OCI-LY3 (cell line): ENCODE data around the gene PAN2.
"Not testable (repeated sequence)": the region's sequence is repeated elsewhere in the genome, so short reads cannot be mapped to it uniquely, and the experiment has no call there.

Experiments
- H2AFZ ChIP-seq: fragments of 200-600, 300-600 bp; shearing (Covaris generic); 2 replicates; pipeline ENCODE4 v1.6.0; 2014; ENCODE audit warnings: antibody characterized with exemption, low read depth, low read length
- H3K27ac ChIP-seq: fragments of 200-600, 300-600 bp; sonication (generic); 2 replicates; pipeline ENCODE4 v1.5.1; 2014; ENCODE audit warnings: mild to moderate bottlenecking, low read length, moderate library complexity, mixed read lengths
- H3K27me3 ChIP-seq: fragments of 200-600, 300-600 bp; sonication (generic); 2 replicates; pipeline ENCODE4 v1.6.1; 2014; ENCODE audit warnings: low read depth, low read length, mixed read lengths
- H3K36me3 ChIP-seq: fragments of 200-600, 300-600 bp; sonication (generic); replicated peaks from 2 replicates; pipeline ENCODE3; 2014; ENCODE audit warnings: low read depth, low read length, mixed read lengths
- H3K4me1 ChIP-seq: fragments of 300-600, 200-600 bp; sonication (generic); 2 replicates; pipeline ENCODE4 v1.6.1; 2014; ENCODE audit warnings: low read length, mixed read lengths
- H3K4me2 ChIP-seq: fragments of 200-600, 300-600 bp; sonication (generic); 2 replicates; pipeline ENCODE4 v1.6.1; 2014; ENCODE audit warnings: low read length, mixed read lengths
- H3K4me3 ChIP-seq: fragments of 300-600, 200-600 bp; sonication (generic); 2 replicates; pipeline ENCODE4 v1.5.1; 2014; ENCODE audit warnings: antibody characterized with exemption, mild to moderate bottlenecking, low read length, moderate library complexity
- H3K79me2 ChIP-seq: fragments of 300-600, 200-600 bp; shearing (Covaris generic); 2 replicates; pipeline ENCODE4 v1.6.1; 2014; ENCODE audit warnings: mild to moderate bottlenecking, low read length, mixed read lengths
- H3K9ac ChIP-seq: fragments of 300-600, 200-600 bp; shearing (Covaris generic); 2 replicates; pipeline ENCODE4 v1.6.0; 2014; ENCODE audit warnings: mild to moderate bottlenecking, low read length, moderate library complexity
- H3K9me3 ChIP-seq: fragments of 200-600, 300-600 bp; shearing (Covaris generic); 2 replicates; pipeline ENCODE4 v1.6.1; 2014; ENCODE audit warnings: low read length, mixed read lengths; ENCODE audit not compliant: insufficient read depth
- H4K20me1 ChIP-seq: fragments of 200-600, 300-600 bp; sonication (generic); 2 replicates; pipeline ENCODE4 v1.6.1; 2016; ENCODE audit warnings: low read length, mixed read lengths; ENCODE audit not compliant: insufficient read depth
- EZH2phosphoT487 ChIP-seq: fragments of 200-600 bp; shearing (Covaris generic); IDR thresholded peaks from 2 replicates; pipeline ENCODE4 v1.6.1; 2018; ENCODE audit warnings: antibody characterized with exemption, mixed run types, low read depth
- TF ChIP-seq, protein P1 (sequence below): fragments of 200-600, 300-600 bp; sonication (generic); IDR thresholded peaks from 2 replicates; pipeline ENCODE4 v1.5.1; 2014; ENCODE audit warnings: antibody characterized with exemption, low read length, low read depth

The PAN2 gene

GRCh38 chr12:56288705-56289387 is 45.0 kb downstream of the PAN2 start:
- Histone ChIP-seq H3K27me3 (no peaks in the 10 kb centered on the region), H3K36me3 (peaks cover 24% of the 10 kb centered on the region), H3K4me2 (no peak overlapping the region), H3K4me3 (no peak overlapping the region), H3K4me1 (no peaks in the 10 kb centered on the region), H4K20me1 (no peaks in the 10 kb centered on the region), H3K79me2 (peaks cover 53% of the 10 kb centered on the region), H3K27ac (no peak overlapping the region), H3K9ac (no peak overlapping the region), H2AFZ (no peak overlapping the region), H3K9me3 (no peaks in the 10 kb centered on the region)
- TF ChIP-seq, protein P1, sequence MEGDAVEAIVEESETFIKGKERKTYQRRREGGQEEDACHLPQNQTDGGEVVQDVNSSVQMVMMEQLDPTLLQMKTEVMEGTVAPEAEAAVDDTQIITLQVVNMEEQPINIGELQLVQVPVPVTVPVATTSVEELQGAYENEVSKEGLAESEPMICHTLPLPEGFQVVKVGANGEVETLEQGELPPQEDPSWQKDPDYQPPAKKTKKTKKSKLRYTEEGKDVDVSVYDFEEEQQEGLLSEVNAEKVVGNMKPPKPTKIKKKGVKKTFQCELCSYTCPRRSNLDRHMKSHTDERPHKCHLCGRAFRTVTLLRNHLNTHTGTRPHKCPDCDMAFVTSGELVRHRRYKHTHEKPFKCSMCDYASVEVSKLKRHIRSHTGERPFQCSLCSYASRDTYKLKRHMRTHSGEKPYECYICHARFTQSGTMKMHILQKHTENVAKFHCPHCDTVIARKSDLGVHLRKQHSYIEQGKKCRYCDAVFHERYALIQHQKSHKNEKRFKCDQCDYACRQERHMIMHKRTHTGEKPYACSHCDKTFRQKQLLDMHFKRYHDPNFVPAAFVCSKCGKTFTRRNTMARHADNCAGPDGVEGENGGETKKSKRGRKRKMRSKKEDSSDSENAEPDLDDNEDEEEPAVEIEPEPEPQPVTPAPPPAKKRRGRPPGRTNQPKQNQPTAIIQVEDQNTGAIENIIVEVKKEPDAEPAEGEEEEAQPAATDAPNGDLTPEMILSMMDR, result no peak
- TF ChIP-seq EZH2phosphoT487, result no peak

- no peak overlapping the region for H3K27ac ChIP-seq
- peaks cover 32% of the 10 kb centered on the region for H3K36me3 ChIP-seq
- no peaks in the 10 kb centered on the region for H4K20me1 ChIP-seq
- H2AFZ ChIP-seq, result no peak overlapping the region
- no peaks in the 10 kb centered on the region for H3K27me3 ChIP-seq
- no peak for TF ChIP-seq EZH2phosphoT487
- TF ChIP-seq, protein P1, result no peak
- no peak overlapping the region for H3K4me3 ChIP-seq
- no peak overlapping the region for H3K9ac ChIP-seq
- H3K9me3 ChIP-seq, result no peaks in the 10 kb centered on the region
- H3K4me1 ChIP-seq, result no peaks in the 10 kb centered on the region
- H3K4me2 ChIP-seq, result no peak overlapping the region
- H3K79me2 ChIP-seq, result peaks cover 32% of the 10 kb centered on the region
Measured at GRCh38 chr12:56286044-56286830, 47.6 kb downstream of the PAN2 start.

GRCh38 chr12:56284263-56284662 is 49.5 kb downstream of the PAN2 start:
- H3K4me1 ChIP-seq, H3K9ac ChIP-seq, H3K9me3 ChIP-seq, H3K4me3 ChIP-seq, H3K4me2 ChIP-seq, H3K27ac ChIP-seq, H4K20me1 ChIP-seq, H2AFZ ChIP-seq, H3K27me3 ChIP-seq: not testable (repeated sequence)
- H3K36me3 ChIP-seq, result peaks cover 32% of the 10 kb centered on the region
- H3K79me2 ChIP-seq, result peaks cover 14% of the 10 kb centered on the region

- Histone ChIP-seq H3K4me2 (no peak overlapping the region), H3K4me3 (no peak overlapping the region), H3K4me1 (no peaks in the 10 kb centered on the region), H3K79me2 (peaks cover under 1% of the 10 kb centered on the region; the same call in 1 of the 2 replicates), H3K27me3 (no peaks in the 10 kb centered on the region), H3K27ac (no peak overlapping the region), H3K9ac (no peak overlapping the region), H4K20me1 (no peaks in the 10 kb centered on the region), H3K9me3 (no peaks in the 10 kb centered on the region), H3K36me3 (peaks cover 35% of the 10 kb centered on the region), H2AFZ (no peak overlapping the region)
- TF ChIP-seq EZH2phosphoT487, result no peak
- TF ChIP-seq, protein P1, result no peak
Measured at GRCh38 chr12:56282579-56282978, 51.2 kb downstream of the PAN2 start.
